Measurements from ENCODE around the gene ATF2. TPM values are rescaled to one million over a fixed set of nuclear protein-coding genes. Genes with fewer than 3 reads are reported as not detected.

The ATF2 gene
- polyA plus RNA-seq, 3 donors: 17.4 to 24.0 (median 22.1) TPM

DNA sequence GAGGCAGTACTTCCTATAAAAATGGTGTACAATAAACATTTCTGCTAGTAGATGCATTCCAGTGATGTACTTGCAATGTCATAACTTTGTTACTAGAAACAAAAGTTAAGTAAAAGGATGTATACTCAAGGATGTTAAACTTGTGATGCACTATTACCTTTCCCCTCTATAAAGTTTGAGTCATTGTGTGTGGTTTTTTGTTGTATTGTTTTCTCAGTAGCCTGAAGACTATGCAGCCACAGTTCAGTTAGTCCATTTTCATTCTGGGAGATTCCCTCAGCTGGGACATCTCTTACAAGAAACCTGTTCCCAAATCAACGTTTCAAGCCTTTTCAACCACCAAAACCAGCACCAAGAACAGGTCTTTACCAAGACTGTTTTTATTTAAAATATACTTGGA, 7.9 kb upstream of the ATF2 start:
- Mint-ChIP-seq H3K27ac (no peak overlapping the region), H3K9me3 (no peaks in the 10 kb centered on the region), H3K4me1 (peaks cover 10% of the 10 kb centered on the region), H3K27me3 (ENCODE audit: low read depth in 3 of 3) (no peaks in the 10 kb centered on the region), H3K36me3 (peaks cover 53 to 61% of the 10 kb centered on the region in 2 donors), H3K4me3 (no peak overlapping the region)
- H3K9me3 ChIP-seq (replicated peaks in 1 of 2; ENCODE audit: control insufficient read depth in 1 of 2, insufficient read depth in 1 of 2, low read length in 2 of 2): no peaks in the 10 kb centered on the region
- H4K20me1 ChIP-seq (ENCODE audit: insufficient read depth, low read length): peaks cover 40% of the 10 kb centered on the region
- peaks cover 36 to 72% of the 10 kb centered on the region in 2 donors for H3K36me3 ChIP-seq (replicated peaks in 1 of 2; ENCODE audit: control insufficient read depth in 1 of 2, insufficient read depth in 2 of 2, low read length in 2 of 2)
- H3K4me2 ChIP-seq (replicated peaks; ENCODE audit: extremely low read depth, low read length, poor library complexity, severe bottlenecking): no peak overlapping the region
- no peak overlapping the region for H3K27ac ChIP-seq (ENCODE audit: low read depth in 1 of 2, low read length in 2 of 2)
- no CpG with 5 or more reads among the region's 1 CpG for WGBS (ENCODE audit: insufficient coverage)
- H3K9ac ChIP-seq (ENCODE audit: insufficient read depth, low read length, poor library complexity, severe bottlenecking): no peak overlapping the region
- no peak for DNase-seq
- no peak overlapping the region for H3K4me3 ChIP-seq (replicated peaks in 1 of 3; ENCODE audit: low read depth in 2 of 3, low read length in 3 of 3)
- TF ChIP-seq, protein P1, sequence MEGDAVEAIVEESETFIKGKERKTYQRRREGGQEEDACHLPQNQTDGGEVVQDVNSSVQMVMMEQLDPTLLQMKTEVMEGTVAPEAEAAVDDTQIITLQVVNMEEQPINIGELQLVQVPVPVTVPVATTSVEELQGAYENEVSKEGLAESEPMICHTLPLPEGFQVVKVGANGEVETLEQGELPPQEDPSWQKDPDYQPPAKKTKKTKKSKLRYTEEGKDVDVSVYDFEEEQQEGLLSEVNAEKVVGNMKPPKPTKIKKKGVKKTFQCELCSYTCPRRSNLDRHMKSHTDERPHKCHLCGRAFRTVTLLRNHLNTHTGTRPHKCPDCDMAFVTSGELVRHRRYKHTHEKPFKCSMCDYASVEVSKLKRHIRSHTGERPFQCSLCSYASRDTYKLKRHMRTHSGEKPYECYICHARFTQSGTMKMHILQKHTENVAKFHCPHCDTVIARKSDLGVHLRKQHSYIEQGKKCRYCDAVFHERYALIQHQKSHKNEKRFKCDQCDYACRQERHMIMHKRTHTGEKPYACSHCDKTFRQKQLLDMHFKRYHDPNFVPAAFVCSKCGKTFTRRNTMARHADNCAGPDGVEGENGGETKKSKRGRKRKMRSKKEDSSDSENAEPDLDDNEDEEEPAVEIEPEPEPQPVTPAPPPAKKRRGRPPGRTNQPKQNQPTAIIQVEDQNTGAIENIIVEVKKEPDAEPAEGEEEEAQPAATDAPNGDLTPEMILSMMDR (IDR thresholded peaks at IDR 0.05): no peak
- peaks cover 7 to 10% of the 10 kb centered on the region in 2 donors for H3K4me1 ChIP-seq (ENCODE audit: control insufficient read depth in 1 of 2, insufficient read depth in 2 of 2, low read length in 2 of 2)
- H3K27me3 ChIP-seq (ENCODE audit: control insufficient read depth in 2 of 2, insufficient read depth in 2 of 2, low read length in 2 of 2): no peaks in the 10 kb centered on the region
- no peak overlapping the region for H2AFZ ChIP-seq (ENCODE audit: insufficient read depth, low read depth, low read length, poor library complexity, severe bottlenecking)
- peaks cover 44% of the 10 kb centered on the region for H3K79me2 ChIP-seq (ENCODE audit: insufficient read depth, low read length)
- intact Hi-C loops (cut with micrococcal nuclease): no loop called here

- WGBS (ENCODE audit: insufficient coverage): 100% methylated on average over 1 of the region's 2 CpGs
These were observed 7.3 kb upstream of the ATF2 start for GRCh38 chr2:175175320-175175719.

More at GRCh38 chr2:175175320-175175719, 7.3 kb upstream of the ATF2 start:
- Histone ChIP-seq H3K4me2 (replicated peaks; ENCODE audit: extremely low read depth, low read length, poor library complexity, severe bottlenecking) (no peak overlapping the region), H4K20me1 (ENCODE audit: insufficient read depth, low read length) (peaks cover 35% of the 10 kb centered on the region), H3K9ac (ENCODE audit: insufficient read depth, low read length, poor library complexity, severe bottlenecking) (no peak overlapping the region), H3K27ac (ENCODE audit: low read depth in 1 of 2, low read length in 2 of 2) (no peak overlapping the region), H3K27me3 (ENCODE audit: control insufficient read depth in 2 of 2, insufficient read depth in 2 of 2, low read length in 2 of 2) (no peaks in the 10 kb centered on the region), H3K4me1 (ENCODE audit: control insufficient read depth in 1 of 2, insufficient read depth in 2 of 2, low read length in 2 of 2) (peaks cover under 1 to 4% of the 10 kb centered on the region in 2 donors), H3K79me2 (ENCODE audit: insufficient read depth, low read length) (peaks cover 38% of the 10 kb centered on the region), H3K9me3 (replicated peaks in 1 of 2; ENCODE audit: control insufficient read depth in 1 of 2, insufficient read depth in 1 of 2, low read length in 2 of 2) (no peaks in the 10 kb centered on the region), H3K36me3 (replicated peaks in 1 of 2; ENCODE audit: control insufficient read depth in 1 of 2, insufficient read depth in 2 of 2, low read length in 2 of 2) (peaks cover 36 to 72% of the 10 kb centered on the region in 2 donors), H2AFZ (ENCODE audit: insufficient read depth, low read depth, low read length, poor library complexity, severe bottlenecking) (no peak overlapping the region), H3K4me3 (replicated peaks in 1 of 3; ENCODE audit: low read depth in 2 of 3, low read length in 3 of 3) (no peak overlapping the region)
- intact Hi-C loops (cut with micrococcal nuclease): no loop called here
- Mint-ChIP-seq H3K36me3 (peaks cover 53 to 61% of the 10 kb centered on the region in 2 donors), H3K4me3 (no peak overlapping the region), H3K9me3 (no peaks in the 10 kb centered on the region), H3K4me1 (peaks cover 8% of the 10 kb centered on the region), H3K27ac (no peak overlapping the region), H3K27me3 (ENCODE audit: low read depth in 3 of 3) (no peaks in the 10 kb centered on the region)
- no peak for DNase-seq
- TF ChIP-seq, protein P1 (IDR thresholded peaks at IDR 0.05): no peak
